ENCODE data around the gene PTPRG.

Gene PTPRG

GRCh38 chr3:61569856-61570580 is 8.6 kb downstream of the PTPRG start:
- no peak for TF ChIP-seq CTCF (IDR thresholded peaks at IDR 0.05; ENCODE audit: low read depth, low read length, missing control alignments)
- no peak for DNase-seq (ENCODE audit: extremely low read depth, low read depth)
- no peak overlapping the region for H3K4me3 ChIP-seq (replicated peaks; ENCODE audit: low read depth, low read length)

- no peak for DNase-seq (ENCODE audit: extremely low read depth, low read depth)
Observed at GRCh38 chr3:61570813-61571212, 9.4 kb downstream of the PTPRG start.

GRCh38 chr3:61571516-61572336 is 10.4 kb downstream of the PTPRG start:
- no peak overlapping the region for H3K4me3 ChIP-seq (replicated peaks; ENCODE audit: low read depth, low read length)
- no peak for DNase-seq (ENCODE audit: extremely low read depth, low read depth)
- TF ChIP-seq CTCF (IDR thresholded peaks at IDR 0.05; ENCODE audit: low read depth, low read length, missing control alignments) = no peak

More at GRCh38 chr3:61570813-61571212, 9.4 kb downstream of the PTPRG start:
- no peak for TF ChIP-seq CTCF (IDR thresholded peaks at IDR 0.05; ENCODE audit: low read depth, low read length, missing control alignments)
- no peak overlapping the region for H3K4me3 ChIP-seq (replicated peaks; ENCODE audit: low read depth, low read length)

DNA sequence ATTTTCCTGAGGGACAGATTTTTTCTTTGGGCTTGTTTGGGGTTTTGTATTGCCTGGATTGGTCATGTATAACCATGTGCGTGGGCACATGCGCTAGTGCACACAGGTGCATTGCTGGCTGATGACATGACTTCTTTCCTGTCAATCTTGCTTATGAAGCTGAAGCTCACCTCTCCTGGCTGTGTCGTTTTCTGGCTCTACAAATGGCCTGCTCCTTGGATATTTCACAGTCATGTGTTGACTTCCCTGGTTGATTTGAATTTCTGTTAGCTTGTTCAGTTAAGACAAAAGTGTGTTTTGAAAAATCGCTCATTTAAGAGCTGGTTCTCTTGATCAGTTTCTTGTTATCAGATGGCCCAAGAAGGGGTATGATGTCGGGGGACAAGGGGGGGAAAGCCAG is 11.5 kb downstream of the PTPRG start:
- H3K4me3 ChIP-seq (replicated peaks; ENCODE audit: low read depth, low read length) = no peak overlapping the region
- TF ChIP-seq CTCF (IDR thresholded peaks at IDR 0.05; ENCODE audit: low read depth, low read length, missing control alignments) = no peak
- no peak for DNase-seq (ENCODE audit: extremely low read depth, low read depth)

DNA sequence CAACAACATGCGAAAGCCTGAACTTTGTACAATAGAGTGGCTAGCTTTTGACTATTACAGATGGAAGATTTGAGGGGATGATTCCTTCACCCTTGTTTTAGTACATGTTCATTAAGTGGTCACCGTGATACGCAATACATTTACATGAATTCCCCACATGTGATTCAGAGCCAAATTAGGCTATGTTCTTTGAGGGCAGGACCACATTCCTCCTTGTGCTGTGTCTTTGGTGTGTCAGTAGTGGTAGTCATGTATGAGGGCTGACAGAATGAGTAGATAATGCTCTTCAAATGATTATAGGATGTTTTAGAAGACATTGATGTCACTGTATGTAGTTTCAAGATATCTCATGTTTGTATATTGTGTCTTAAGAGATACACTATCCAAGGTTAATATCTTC is 12.1 kb downstream of the PTPRG start:
- no peak for DNase-seq (ENCODE audit: extremely low read depth, low read depth)
- no peak for TF ChIP-seq CTCF (IDR thresholded peaks at IDR 0.05; ENCODE audit: low read depth, low read length, missing control alignments)

DNA sequence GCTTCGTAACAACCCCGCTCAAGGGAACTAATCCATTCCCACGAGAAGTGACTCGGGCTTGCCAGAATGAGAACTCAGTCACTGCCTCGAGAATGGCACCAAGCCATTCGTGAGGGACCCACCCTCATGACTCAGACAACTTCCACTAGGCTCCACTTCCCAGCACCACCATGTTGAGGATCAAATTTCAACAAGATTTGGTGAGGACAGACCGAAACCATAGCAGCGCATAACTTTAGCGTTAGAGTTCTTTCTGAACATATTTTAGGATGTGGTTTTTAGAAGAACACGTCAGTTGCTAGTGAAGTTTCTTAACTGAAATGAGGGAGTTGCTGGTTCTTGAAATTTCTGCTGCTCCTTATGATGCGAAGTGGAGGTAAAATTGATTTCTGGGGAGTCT is 13.5 kb downstream of the PTPRG start:
- peak; percentile 93 for DNase-seq (ENCODE audit: extremely low read depth, low read depth)
- no peak for TF ChIP-seq CTCF (IDR thresholded peaks at IDR 0.05; ENCODE audit: low read depth, low read length, missing control alignments)
- no peak overlapping the region for H3K4me3 ChIP-seq (replicated peaks; ENCODE audit: low read depth, low read length)

More for the DNA sequence above, 12.1 kb downstream of the PTPRG start:
- no peak overlapping the region for H3K4me3 ChIP-seq (replicated peaks; ENCODE audit: low read depth, low read length)
